ENCODE measurements around the gene HPCAL1. TPM values are rescaled to one million over a fixed set of nuclear protein-coding genes. Genes with fewer than 3 reads are reported as not detected.

HPCAL1 gene
- total RNA-seq, 1 donor from 2014 or later = 17.3 TPM

- Mint-ChIP-seq H3K27ac (ENCODE audit: unreplicated experiment) (no peak overlapping the region), H3K4me3 (no peak overlapping the region), H3K27me3 (ENCODE audit: low read depth) (no peaks in the 10 kb centered on the region), H3K36me3 (ENCODE audit: low read depth) (peaks cover 3% of the 10 kb centered on the region), H3K4me1 (peaks cover 16% of the 10 kb centered on the region), H3K9me3 (no peaks in the 10 kb centered on the region)
- DNase-seq (ENCODE audit: low read depth, low spot score) = no peak
- no peak for TF ChIP-seq CTCF (conservative IDR thresholded peaks at IDR 0.05)
Observed at GRCh38 chr2:10339647-10340592, 37.2 kb downstream of the HPCAL1 start.

- no peak overlapping the region for H3K27ac Mint-ChIP-seq (ENCODE audit: unreplicated experiment)
- no peak for DNase-seq (ENCODE audit: low read depth, low spot score)
- H3K4me1 Mint-ChIP-seq = peaks cover 19% of the 10 kb centered on the region
- no peaks in the 10 kb centered on the region for H3K27me3 Mint-ChIP-seq (ENCODE audit: low read depth)
- H3K4me3 Mint-ChIP-seq = no peak overlapping the region
- no peaks in the 10 kb centered on the region for H3K36me3 Mint-ChIP-seq (ENCODE audit: low read depth)
- TF ChIP-seq CTCF (conservative IDR thresholded peaks at IDR 0.05) = no peak
- no peaks in the 10 kb centered on the region for H3K9me3 Mint-ChIP-seq
Observed at GRCh38 chr2:10340593-10340975, 37.9 kb downstream of the HPCAL1 start.

- Mint-ChIP-seq H3K9me3 (no peaks in the 10 kb centered on the region), H3K27me3 (ENCODE audit: low read depth) (no peaks in the 10 kb centered on the region), H3K36me3 (ENCODE audit: low read depth) (no peaks in the 10 kb centered on the region), H3K4me3 (no peak overlapping the region), H3K4me1 (peaks cover 25% of the 10 kb centered on the region), H3K27ac (ENCODE audit: unreplicated experiment) (peak overlapping the region; percentile 54)
- DNase-seq (ENCODE audit: low read depth, low spot score) = no peak
- TF ChIP-seq CTCF (conservative IDR thresholded peaks at IDR 0.05) = no peak
Observed at GRCh38 chr2:10341193-10341592, 38.5 kb downstream of the HPCAL1 start.

- H3K27me3 Mint-ChIP-seq (ENCODE audit: low read depth) = no peaks in the 10 kb centered on the region
- peaks cover 30% of the 10 kb centered on the region for H3K4me1 Mint-ChIP-seq
- no peak overlapping the region for H3K27ac Mint-ChIP-seq (ENCODE audit: unreplicated experiment)
- H3K4me3 Mint-ChIP-seq = no peak overlapping the region
- DNase-seq (ENCODE audit: low read depth, low spot score) = no peak
- H3K9me3 Mint-ChIP-seq = no peaks in the 10 kb centered on the region
- TF ChIP-seq CTCF (conservative IDR thresholded peaks at IDR 0.05) = no peak
- H3K36me3 Mint-ChIP-seq (ENCODE audit: low read depth) = no peaks in the 10 kb centered on the region
Observed at GRCh38 chr2:10342245-10342951, 39.7 kb downstream of the HPCAL1 start.

- DNase-seq (ENCODE audit: low read depth, low spot score) = no peak
- no peak for TF ChIP-seq CTCF (conservative IDR thresholded peaks at IDR 0.05)
- Mint-ChIP-seq H3K9me3 (no peaks in the 10 kb centered on the region), H3K27ac (ENCODE audit: unreplicated experiment) (no peak overlapping the region), H3K36me3 (ENCODE audit: low read depth) (no peaks in the 10 kb centered on the region), H3K27me3 (ENCODE audit: low read depth) (no peaks in the 10 kb centered on the region), H3K4me3 (no peak overlapping the region), H3K4me1 (peaks cover 30% of the 10 kb centered on the region)
Observed at GRCh38 chr2:10343191-10343590, 40.5 kb downstream of the HPCAL1 start.

Measured in neural crest cell (in vitro differentiated cells).